Stimulated activated CD8-positive, alpha-beta memory T cell treated with anti-CD3 and anti-CD28 coated beads, Interleukin-12 subunit alpha, Interleukin-12 subunit beta, amount 100 ng/mL, for 1 hour (primary cell): ENCODE data around the gene MYOZ1.

Experiments used
- DNase-seq: peaks from one replicate; pipeline ENCODE4 v3.0.0-alpha.2; 2020; ENCODE audit warnings: low read depth

Gene MYOZ1

DNA sequence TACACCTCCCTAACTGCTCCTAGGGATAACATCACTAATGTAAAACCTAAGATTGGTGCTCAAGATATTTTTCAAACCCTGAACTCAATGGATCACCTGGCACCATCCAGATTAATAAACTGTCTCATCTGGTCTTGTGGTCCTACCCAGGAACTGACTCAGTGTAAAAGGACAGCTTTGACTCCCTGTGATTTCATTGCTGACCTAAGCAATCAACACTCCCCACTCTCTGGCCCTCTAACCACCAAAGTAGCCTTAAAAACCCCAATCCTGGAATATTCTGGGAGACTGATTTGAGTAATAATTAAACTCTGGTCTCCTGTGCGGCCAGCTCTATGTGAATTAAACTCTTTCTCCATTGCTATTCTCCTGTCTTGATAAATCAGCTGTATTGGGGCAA, 43.9 kb downstream of the MYOZ1 start:
- no peak for DNase-seq

DNA sequence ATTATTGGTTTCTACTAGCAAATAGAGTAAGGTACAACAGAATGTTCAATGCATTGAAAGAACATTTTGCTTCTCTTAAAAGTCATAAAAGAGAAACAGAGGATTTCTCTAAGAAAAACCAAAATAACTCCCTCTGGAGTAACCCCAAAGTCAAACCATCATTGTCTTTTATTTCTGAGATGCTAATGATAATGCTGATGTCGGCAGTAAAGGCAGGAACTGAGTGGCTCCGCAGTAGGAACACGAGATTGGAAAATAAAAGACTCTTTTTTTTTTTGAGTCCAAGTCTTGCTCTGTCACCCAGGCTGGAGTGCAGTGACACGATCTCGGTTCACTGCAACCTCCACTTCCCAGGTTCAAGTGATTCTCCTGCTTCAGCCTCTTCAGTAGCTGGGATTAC, 47.5 kb downstream of the MYOZ1 start:
- DNase-seq, result no peak

DNA sequence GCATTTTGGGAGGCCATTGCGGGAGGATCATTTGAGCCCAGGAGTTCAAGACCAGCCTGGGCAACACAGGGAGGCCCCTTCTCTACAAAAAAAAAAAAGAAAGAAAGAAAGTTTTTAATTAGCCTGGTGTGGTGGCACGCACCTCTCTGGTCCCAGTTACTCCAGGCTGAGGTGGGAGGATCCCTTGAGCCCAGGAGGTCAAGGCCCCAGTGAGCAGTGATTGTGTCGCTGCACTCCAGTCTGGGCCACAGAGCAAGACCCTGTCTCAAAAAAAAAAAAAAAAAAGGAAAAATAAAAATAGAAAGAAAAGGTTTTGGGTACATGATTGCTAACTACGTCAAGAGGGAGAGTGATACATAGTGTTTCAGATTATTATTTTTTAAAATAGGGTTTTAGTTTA, 48.2 kb downstream of the MYOZ1 start:
- no peak for DNase-seq

DNA sequence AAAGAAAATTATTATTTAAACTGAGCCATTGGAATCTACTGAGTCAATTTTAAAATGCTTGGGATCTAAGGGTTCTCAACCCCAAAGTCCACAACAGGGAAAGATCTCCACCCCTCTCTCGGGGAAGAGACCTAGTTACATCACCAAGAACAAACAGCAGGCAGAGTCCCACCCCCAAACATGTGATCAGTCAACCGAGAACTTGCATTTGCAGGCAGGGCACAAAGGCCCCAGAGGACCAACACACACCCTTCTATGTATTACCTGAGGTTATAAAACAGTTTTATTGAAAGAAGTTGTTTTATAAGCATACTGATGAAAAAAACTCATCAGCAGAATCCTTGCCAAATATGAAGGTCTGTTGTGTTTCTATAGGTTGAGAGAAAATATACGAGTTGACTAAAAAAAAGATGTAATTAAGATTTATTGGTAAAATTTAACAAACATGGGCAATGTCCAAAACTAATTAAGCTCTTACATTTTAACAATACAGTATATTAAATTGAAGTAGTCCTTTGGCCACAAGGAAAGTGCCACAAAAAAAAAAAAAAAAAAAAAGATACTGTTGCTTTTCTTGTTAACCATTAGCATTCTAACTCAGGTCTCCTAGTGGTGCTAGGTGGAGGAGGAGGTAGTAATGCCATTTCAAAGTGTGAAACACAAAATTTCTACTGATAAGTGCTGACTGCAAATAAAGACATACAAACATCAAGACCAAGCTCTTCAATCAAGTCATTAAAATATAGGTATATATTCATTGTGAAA, 49.2 kb downstream of the MYOZ1 start:
- no peak for DNase-seq

DNA sequence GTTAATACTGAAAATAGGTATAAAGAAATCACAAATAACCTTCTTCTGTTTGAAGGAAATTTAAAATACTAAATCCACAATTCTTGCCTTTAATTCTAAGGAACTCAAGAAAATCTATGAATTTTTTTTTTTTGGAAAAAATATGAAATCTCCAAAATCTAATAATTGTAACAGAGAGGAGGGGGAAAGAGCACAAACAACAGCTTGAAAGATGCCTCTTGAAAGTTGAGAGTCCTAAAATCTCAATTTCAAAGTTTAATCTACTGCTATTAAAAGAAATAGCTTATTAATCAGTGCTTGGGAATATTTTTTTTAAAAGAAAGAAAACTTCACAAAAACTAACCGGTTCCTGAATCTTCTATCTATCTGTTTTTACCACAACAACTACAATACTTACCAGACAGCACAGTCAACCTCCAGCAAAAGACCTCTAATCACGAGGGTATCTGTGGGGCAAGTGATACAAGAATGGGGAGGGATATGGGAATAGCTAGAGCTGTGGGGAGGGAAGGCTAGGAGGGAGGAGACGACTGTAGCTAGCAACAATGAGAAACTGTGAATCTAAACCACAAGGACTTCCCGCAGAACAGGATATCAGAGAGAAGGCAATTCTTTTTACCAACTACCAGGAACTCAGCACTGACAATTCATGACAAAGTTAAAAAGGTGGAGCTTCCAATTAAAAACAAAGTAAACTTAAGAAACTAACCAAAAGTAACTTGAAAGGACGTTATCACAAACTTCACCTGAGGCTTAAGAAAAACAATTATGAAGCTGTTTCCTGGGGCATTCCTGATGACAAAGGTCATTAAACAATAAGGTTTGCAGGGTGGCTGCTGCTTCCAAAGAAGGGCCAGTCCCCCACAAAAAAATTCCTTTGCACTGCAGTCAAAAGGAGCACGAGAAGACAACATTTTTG, 50.1 kb downstream of the MYOZ1 start, which contains the start of gene USP54:
Gene USP54, minus strand, starts transcription at position 462 of the 919 bp plus-strand sequence. CDS start 15,684 bp downstream, outside the sequence.
- DNase-seq, result no peak

DNA sequence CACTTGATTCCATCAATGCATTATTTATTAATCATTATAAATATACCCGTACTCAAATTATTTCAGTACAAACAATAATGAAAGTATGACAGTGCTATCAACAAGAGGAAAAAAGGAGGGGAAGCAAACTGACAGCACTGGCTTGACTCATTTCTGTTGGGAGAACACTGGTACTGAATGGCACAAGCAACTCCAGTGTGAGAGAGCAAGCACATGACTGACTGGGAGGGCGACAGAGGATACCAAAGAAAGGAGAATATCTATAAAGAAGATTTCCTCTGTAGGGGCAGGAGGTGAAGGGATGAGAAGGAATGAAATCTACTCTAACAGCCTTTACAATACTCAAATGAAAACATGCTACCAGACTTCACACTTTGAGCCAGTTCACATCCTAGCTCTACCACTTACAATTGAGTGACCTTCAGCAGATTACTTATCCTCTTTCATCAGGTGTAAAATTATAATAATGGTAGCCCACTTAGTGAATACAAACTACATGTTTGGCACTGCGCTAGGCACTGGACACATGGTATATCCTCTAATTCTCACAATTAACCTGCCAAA, 51.6 kb downstream of the MYOZ1 start:
- no peak for DNase-seq

DNA sequence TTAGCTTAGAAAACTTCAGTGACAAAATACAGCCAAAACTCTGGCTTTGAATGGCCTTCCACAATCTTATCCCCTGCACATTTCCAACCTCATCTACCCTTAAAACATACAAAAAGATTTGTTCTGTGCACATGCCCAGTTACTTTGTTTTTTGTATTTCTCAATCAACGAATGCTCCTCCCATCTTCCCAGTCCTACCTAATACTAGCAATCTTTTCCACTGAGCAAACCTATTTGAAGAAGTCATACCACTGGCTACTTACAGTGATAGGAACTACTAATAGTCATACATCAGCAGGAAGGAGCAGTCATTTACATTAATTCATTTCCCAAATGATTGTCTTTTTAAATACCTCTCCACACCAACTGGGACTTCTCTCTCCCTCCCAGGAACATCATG, 52.6 kb downstream of the MYOZ1 start:
- DNase-seq, result no peak

DNA sequence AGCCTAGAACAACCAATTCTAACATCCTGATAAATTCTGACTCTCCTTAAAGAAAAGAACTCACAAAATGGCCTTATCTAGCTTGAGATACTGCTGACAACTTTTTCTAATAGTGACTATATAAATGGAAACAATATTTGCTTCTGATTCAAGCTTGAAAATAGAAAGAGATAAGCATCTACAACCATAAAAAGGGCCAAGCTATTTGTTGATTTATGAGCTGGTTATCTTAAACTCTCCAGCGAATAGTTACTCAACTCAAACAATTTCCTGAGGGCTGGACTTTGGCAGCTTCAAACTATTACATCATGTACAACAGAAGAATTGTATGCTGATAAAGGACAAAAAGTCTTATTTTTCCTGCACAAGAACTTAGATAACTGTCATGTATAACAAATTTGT, 54.7 kb downstream of the MYOZ1 start:
- DNase-seq, result no peak

DNA sequence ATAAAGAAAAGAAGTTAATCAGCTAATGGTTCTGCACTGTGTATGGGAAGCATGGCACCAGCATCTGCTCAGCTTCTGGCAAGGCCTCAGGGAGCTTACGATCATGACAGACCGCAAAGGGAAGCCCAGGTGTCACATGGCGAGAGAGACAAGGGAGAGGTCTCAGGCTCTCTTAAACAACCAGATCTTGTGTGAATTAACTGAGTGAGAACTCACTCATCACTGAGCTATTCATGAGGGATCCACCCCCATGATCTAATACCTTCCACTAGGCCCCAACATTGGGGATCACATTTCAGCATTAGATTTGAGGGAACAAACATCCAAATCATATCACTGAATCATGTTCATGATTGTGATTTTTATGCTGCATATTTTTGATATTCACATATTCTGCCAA, 55.9 kb downstream of the MYOZ1 start:
- no peak for DNase-seq

DNA sequence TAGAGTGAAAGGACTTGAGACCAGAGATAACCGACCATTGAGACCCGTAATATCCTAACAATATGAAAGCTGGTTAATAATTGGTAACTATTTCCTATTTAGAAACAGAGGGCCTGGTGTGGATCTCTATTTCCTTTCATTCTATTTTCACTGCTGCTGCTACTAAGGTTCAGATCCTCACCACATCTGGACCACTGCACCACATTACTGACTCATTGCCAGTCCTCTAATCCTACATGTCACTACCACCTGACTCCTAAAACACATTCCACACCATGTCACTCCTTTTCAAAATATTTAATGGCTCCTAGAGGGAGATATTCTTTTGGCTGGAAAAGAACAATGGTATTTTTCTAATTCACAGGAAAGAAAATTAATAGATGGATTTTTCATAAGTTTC, 56.5 kb downstream of the MYOZ1 start:
- DNase-seq, result no peak

DNA sequence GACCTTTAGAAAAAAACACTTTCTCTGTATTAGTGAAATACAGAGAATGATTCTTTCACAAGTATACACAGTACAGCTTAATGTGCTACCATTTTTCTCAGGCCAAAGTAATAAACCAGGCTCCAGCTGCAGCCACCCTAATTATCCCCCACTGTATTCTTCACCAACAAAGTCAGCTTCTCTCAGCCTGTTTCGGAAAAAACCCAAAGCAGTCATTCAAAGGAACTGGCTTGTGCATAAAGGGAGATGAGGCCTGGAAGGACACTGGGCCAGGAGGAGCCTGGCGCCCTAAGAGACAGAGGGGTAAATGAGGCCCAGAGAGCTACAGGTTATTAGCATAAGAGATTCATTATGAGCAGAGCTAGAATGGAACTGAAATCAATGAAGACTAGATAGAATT, 59.4 kb downstream of the MYOZ1 start:
- no peak for DNase-seq
